ENCODE results near the gene MRPS6. TPM values are rescaled to one million over a fixed set of nuclear protein-coding genes. Genes with fewer than 3 reads are reported as not detected.

The MRPS6 gene
- total RNA-seq, 2 donors from 2014 or later: 2.3 to 15.8 TPM

DNA sequence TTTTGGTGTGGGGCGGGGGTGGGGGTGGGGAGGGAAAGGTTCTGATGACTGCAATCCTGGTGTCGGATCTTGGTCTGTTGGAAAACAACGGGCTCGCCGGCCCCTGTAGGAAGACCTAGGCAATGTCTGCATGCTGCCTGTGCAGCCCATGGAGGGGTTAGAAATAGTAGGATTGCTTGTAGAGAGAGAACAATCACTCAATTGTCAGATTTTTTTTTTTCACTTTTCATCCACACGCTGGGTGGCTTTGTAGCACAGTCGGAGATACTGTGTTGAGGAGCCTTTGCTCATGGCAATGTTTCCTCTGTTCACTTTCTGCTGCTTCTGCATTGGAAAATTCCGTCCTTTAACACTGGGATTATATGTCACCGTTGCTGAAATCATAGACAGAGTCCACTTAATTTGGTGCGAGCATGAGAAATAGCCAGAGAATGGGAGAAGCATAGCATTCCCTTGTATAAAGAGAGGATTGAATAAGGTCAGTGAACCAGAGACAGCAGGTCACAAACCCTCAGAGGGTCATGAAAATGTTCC lies 107.5 kb downstream of the MRPS6 start:
- H3K4me3 ChIP-seq: no peak overlapping the region

GRCh38 chr21:34181431-34182039 lies 108.2 kb downstream of the MRPS6 start:
- Histone ChIP-seq H3K27ac (no peak overlapping the region), H3K4me3 (no peak overlapping the region), H3K9me3 (no peaks in the 10 kb centered on the region), H3K27me3 (no peaks in the 10 kb centered on the region), H3K4me1 (no peaks in the 10 kb centered on the region), H3K36me3 (replicated peaks in 1 of 2; ENCODE audit: insufficient read depth in 1 of 2, low read depth in 2 of 2) (no peaks in the 10 kb centered on the region)
- 73 to 78% methylated on average over 8 of the region's 8 CpGs for WGBS, 2 donors
- no peak for TF ChIP-seq POLR2A (IDR thresholded peaks at IDR 0.05)
- TF ChIP-seq, protein P1, sequence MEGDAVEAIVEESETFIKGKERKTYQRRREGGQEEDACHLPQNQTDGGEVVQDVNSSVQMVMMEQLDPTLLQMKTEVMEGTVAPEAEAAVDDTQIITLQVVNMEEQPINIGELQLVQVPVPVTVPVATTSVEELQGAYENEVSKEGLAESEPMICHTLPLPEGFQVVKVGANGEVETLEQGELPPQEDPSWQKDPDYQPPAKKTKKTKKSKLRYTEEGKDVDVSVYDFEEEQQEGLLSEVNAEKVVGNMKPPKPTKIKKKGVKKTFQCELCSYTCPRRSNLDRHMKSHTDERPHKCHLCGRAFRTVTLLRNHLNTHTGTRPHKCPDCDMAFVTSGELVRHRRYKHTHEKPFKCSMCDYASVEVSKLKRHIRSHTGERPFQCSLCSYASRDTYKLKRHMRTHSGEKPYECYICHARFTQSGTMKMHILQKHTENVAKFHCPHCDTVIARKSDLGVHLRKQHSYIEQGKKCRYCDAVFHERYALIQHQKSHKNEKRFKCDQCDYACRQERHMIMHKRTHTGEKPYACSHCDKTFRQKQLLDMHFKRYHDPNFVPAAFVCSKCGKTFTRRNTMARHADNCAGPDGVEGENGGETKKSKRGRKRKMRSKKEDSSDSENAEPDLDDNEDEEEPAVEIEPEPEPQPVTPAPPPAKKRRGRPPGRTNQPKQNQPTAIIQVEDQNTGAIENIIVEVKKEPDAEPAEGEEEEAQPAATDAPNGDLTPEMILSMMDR (IDR thresholded peaks at IDR 0.05): no peak
- DNase-seq (no peak), ATAC-seq (no peak)
- intact Hi-C loops (cut with DNase I): no loop called here

More for the DNA sequence above, 107.5 kb downstream of the MRPS6 start:
- WGBS, 2 donors: 34 to 41% methylated on average over 10 of the region's 10 CpGs
- ATAC-seq: no peak
- no peaks in the 10 kb centered on the region for H3K27me3 ChIP-seq
- H3K9me3 ChIP-seq: no peaks in the 10 kb centered on the region
- no peak overlapping the region for H3K27ac ChIP-seq
- intact Hi-C loops (cut with DNase I): no loop called here
- no peak for DNase-seq
- H3K4me1 ChIP-seq: no peaks in the 10 kb centered on the region
- no peak for TF ChIP-seq POLR2A (IDR thresholded peaks at IDR 0.05)
- TF ChIP-seq, protein P1 (IDR thresholded peaks at IDR 0.05): no peak
- no peaks in the 10 kb centered on the region for H3K36me3 ChIP-seq (replicated peaks in 1 of 2; ENCODE audit: insufficient read depth in 1 of 2, low read depth in 2 of 2)

DNA sequence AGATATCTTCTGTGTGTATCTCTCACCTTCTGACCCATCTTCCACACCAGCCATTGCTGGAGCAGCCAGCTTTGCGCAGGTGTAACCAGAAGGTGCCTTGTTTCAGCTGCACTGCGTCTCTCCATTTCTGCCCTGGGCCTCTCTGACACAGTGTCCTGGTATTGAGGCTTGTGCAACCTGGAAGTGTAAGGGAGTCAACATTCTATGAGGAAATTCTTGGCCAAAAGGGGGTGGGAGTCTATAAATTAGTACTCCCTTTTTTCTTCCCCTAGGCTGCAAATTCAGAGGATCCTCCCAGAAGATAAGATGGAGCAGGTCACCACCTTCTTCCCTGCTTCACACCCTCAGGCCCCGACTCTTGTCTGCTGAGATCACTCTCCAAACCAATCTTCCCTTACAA lies 109.1 kb downstream of the MRPS6 start:
- intact Hi-C loops (cut with DNase I): no loop called here

GRCh38 chr21:34183331-34183928 lies 110.1 kb downstream of the MRPS6 start:
- Histone ChIP-seq H3K9me3 (no peaks in the 10 kb centered on the region), H3K4me3 (no peak overlapping the region), H3K36me3 (replicated peaks in 1 of 2; ENCODE audit: insufficient read depth in 1 of 2, low read depth in 2 of 2) (no peaks in the 10 kb centered on the region), H3K27ac (no peak overlapping the region), H3K4me1 (no peaks in the 10 kb centered on the region), H3K27me3 (no peaks in the 10 kb centered on the region)
- intact Hi-C loops (cut with DNase I): no loop called here
- DNase-seq (no peak), ATAC-seq (no peak)
- TF ChIP-seq, protein P1 (IDR thresholded peaks at IDR 0.05): no peak
- TF ChIP-seq POLR2A (IDR thresholded peaks at IDR 0.05): no peak
- WGBS, 2 donors: 81 to 88% methylated on average over 5 of the region's 5 CpGs

More for the DNA sequence above, 109.1 kb downstream of the MRPS6 start:
- no peak overlapping the region for H3K27ac ChIP-seq
- no peaks in the 10 kb centered on the region for H3K9me3 ChIP-seq
- no peak for ATAC-seq
- TF ChIP-seq, protein P1 (IDR thresholded peaks at IDR 0.05): no peak
- no peak for TF ChIP-seq POLR2A (IDR thresholded peaks at IDR 0.05)
- no peaks in the 10 kb centered on the region for H3K27me3 ChIP-seq
- no peaks in the 10 kb centered on the region for H3K4me1 ChIP-seq
- no peak overlapping the region for H3K4me3 ChIP-seq
- WGBS, 2 donors: 93 to 98% methylated on average over 3 of the region's 3 CpGs
- H3K36me3 ChIP-seq (replicated peaks in 1 of 2; ENCODE audit: insufficient read depth in 1 of 2, low read depth in 2 of 2): no peaks in the 10 kb centered on the region
- no peak for DNase-seq
